Measurements from ENCODE around the gene GTPBP10. TPM values are rescaled to one million over a fixed set of nuclear protein-coding genes. Genes with fewer than 3 reads are reported as not detected.

GTPBP10 gene
- total and polyA plus RNA-seq, 2 donors (not counting 1 experiment from before 2014, with no cell fraction given): 13.4 to 24.7 TPM

GRCh38 chr7:90411510-90411909, 65.0 kb downstream of the GTPBP10 start:
- Histone ChIP-seq H3K4me1 (ENCODE audit: control insufficient read depth, extremely low read depth, insufficient read depth, low read length) (no peaks in the 10 kb centered on the region), H4K20me1 (ENCODE audit: control insufficient read depth, extremely low read depth, insufficient read depth, low read length) (no peaks in the 10 kb centered on the region), H2AFZ (ENCODE audit: low read length) (no peak overlapping the region), H3K27ac (ENCODE audit: insufficient read depth, low read length) (no peak overlapping the region), H3K27me3 (ENCODE audit: control insufficient read depth, insufficient read depth, low read length) (no peaks in the 10 kb centered on the region), H3K4me2 (ENCODE audit: extremely low read depth, insufficient read depth, low read length) (no peak overlapping the region), H3K4me3 (replicated peaks in 1 of 4; ENCODE audit: control extremely low read depth in 1 of 4, insufficient read depth in 1 of 4, low read depth in 3 of 4, low read length in 4 of 4) (no peak overlapping the region), H3K9ac (ENCODE audit: insufficient read depth, low read length) (no peak overlapping the region), H3K9me3 (ENCODE audit: control insufficient read depth, insufficient read depth, low read depth, low read length) (no peaks in the 10 kb centered on the region), H3K36me3 (ENCODE audit: control insufficient read depth, insufficient read depth, low read length) (peaks cover 10% of the 10 kb centered on the region), H3K79me2 (ENCODE audit: control insufficient read depth, insufficient read depth, low read length) (peaks cover 35% of the 10 kb centered on the region)
- no peak for TF ChIP-seq EZH2 (IDR thresholded peaks at IDR 0.05; ENCODE audit: low read length, missing control alignments)
- TF ChIP-seq CTCF (conservative IDR thresholded peaks at IDR 0.05 in 1 of 2, IDR thresholded peaks at IDR 0.05 in 1 of 2; ENCODE audit: low read depth in 1 of 2, low read length in 2 of 2): no peak
- peak in 1 of 2 donors; percentile 30 for DNase-seq (ENCODE audit: low read depth in 2 of 2)

GRCh38 chr7:90412458-90413184, 66.1 kb downstream of the GTPBP10 start:
- Histone ChIP-seq H3K27ac (ENCODE audit: insufficient read depth, low read length) (no peak overlapping the region), H3K9me3 (ENCODE audit: control insufficient read depth, insufficient read depth, low read depth, low read length) (no peaks in the 10 kb centered on the region), H3K27me3 (ENCODE audit: control insufficient read depth, insufficient read depth, low read length) (no peaks in the 10 kb centered on the region), H3K79me2 (ENCODE audit: control insufficient read depth, insufficient read depth, low read length) (peaks cover 27% of the 10 kb centered on the region), H4K20me1 (ENCODE audit: control insufficient read depth, extremely low read depth, insufficient read depth, low read length) (no peaks in the 10 kb centered on the region), H3K4me2 (ENCODE audit: extremely low read depth, insufficient read depth, low read length) (no peak overlapping the region), H3K4me3 (replicated peaks in 1 of 4; ENCODE audit: control extremely low read depth in 1 of 4, insufficient read depth in 1 of 4, low read depth in 3 of 4, low read length in 4 of 4) (no peak overlapping the region), H3K9ac (ENCODE audit: insufficient read depth, low read length) (no peak overlapping the region), H3K36me3 (ENCODE audit: control insufficient read depth, insufficient read depth, low read length) (peaks cover 9% of the 10 kb centered on the region), H2AFZ (ENCODE audit: low read length) (no peak overlapping the region), H3K4me1 (ENCODE audit: control insufficient read depth, extremely low read depth, insufficient read depth, low read length) (no peaks in the 10 kb centered on the region)
- TF ChIP-seq CTCF (conservative IDR thresholded peaks at IDR 0.05 in 1 of 2, IDR thresholded peaks at IDR 0.05 in 1 of 2; ENCODE audit: low read depth in 1 of 2, low read length in 2 of 2): peak in 1 of 2 donors; percentile 26
- TF ChIP-seq EZH2 (IDR thresholded peaks at IDR 0.05; ENCODE audit: low read length, missing control alignments): no peak
- peak in 1 of 2 donors; percentile 7 for DNase-seq (ENCODE audit: low read depth in 2 of 2)

GRCh38 chr7:90413185-90413528, 66.6 kb downstream of the GTPBP10 start:
- Histone ChIP-seq H3K36me3 (ENCODE audit: control insufficient read depth, insufficient read depth, low read length) (peaks cover 9% of the 10 kb centered on the region), H3K9ac (ENCODE audit: insufficient read depth, low read length) (no peak overlapping the region), H3K9me3 (ENCODE audit: control insufficient read depth, insufficient read depth, low read depth, low read length) (no peaks in the 10 kb centered on the region), H3K4me3 (replicated peaks in 1 of 4; ENCODE audit: control extremely low read depth in 1 of 4, insufficient read depth in 1 of 4, low read depth in 3 of 4, low read length in 4 of 4) (no peak overlapping the region), H2AFZ (ENCODE audit: low read length) (no peak overlapping the region), H3K27me3 (ENCODE audit: control insufficient read depth, insufficient read depth, low read length) (no peaks in the 10 kb centered on the region), H3K4me2 (ENCODE audit: extremely low read depth, insufficient read depth, low read length) (no peak overlapping the region), H3K79me2 (ENCODE audit: control insufficient read depth, insufficient read depth, low read length) (peaks cover 23% of the 10 kb centered on the region), H3K27ac (ENCODE audit: insufficient read depth, low read length) (no peak overlapping the region), H3K4me1 (ENCODE audit: control insufficient read depth, extremely low read depth, insufficient read depth, low read length) (no peaks in the 10 kb centered on the region), H4K20me1 (ENCODE audit: control insufficient read depth, extremely low read depth, insufficient read depth, low read length) (no peaks in the 10 kb centered on the region)
- DNase-seq (ENCODE audit: low read depth in 2 of 2): no peak
- TF ChIP-seq EZH2 (IDR thresholded peaks at IDR 0.05; ENCODE audit: low read length, missing control alignments): no peak

Measured in fibroblast of lung (primary cell).